Measurements from ENCODE around the gene ATP1A2.

DNA sequence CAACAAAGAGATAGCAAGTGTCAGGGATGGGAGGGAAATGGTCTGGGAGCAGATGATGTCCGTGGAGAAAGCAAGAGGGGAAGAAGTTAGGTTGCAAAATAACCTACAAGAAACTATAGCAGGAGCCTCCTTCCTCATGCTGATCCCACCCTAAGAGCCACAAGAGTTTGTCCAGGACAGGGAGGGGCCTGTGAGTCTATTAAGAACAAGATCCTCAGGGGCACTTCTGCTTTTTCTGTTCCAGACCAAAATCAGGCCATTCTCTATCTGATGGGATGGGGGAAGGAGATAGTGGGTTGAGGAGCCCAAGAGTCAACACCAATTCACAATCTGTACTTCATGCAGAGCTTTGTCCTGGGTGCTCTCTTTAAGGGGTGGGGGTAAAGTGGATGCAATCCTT lies 28.1 kb downstream of the ATP1A2 start:
- TF ChIP-seq, protein P1, sequence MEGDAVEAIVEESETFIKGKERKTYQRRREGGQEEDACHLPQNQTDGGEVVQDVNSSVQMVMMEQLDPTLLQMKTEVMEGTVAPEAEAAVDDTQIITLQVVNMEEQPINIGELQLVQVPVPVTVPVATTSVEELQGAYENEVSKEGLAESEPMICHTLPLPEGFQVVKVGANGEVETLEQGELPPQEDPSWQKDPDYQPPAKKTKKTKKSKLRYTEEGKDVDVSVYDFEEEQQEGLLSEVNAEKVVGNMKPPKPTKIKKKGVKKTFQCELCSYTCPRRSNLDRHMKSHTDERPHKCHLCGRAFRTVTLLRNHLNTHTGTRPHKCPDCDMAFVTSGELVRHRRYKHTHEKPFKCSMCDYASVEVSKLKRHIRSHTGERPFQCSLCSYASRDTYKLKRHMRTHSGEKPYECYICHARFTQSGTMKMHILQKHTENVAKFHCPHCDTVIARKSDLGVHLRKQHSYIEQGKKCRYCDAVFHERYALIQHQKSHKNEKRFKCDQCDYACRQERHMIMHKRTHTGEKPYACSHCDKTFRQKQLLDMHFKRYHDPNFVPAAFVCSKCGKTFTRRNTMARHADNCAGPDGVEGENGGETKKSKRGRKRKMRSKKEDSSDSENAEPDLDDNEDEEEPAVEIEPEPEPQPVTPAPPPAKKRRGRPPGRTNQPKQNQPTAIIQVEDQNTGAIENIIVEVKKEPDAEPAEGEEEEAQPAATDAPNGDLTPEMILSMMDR (tag by site-specific recombination; IDR thresholded peaks at IDR 0.05), result no peak
- TF ChIP-seq ZNF24 (tag by site-specific recombination; IDR thresholded peaks at IDR 0.05) (no peak), ZNF626 (tag by site-specific recombination; IDR thresholded peaks at IDR 0.05) (no peak), ZNF791 (tag by site-specific recombination; IDR thresholded peaks at IDR 0.05) (no peak)
- TF ChIP-seq, protein P2, sequence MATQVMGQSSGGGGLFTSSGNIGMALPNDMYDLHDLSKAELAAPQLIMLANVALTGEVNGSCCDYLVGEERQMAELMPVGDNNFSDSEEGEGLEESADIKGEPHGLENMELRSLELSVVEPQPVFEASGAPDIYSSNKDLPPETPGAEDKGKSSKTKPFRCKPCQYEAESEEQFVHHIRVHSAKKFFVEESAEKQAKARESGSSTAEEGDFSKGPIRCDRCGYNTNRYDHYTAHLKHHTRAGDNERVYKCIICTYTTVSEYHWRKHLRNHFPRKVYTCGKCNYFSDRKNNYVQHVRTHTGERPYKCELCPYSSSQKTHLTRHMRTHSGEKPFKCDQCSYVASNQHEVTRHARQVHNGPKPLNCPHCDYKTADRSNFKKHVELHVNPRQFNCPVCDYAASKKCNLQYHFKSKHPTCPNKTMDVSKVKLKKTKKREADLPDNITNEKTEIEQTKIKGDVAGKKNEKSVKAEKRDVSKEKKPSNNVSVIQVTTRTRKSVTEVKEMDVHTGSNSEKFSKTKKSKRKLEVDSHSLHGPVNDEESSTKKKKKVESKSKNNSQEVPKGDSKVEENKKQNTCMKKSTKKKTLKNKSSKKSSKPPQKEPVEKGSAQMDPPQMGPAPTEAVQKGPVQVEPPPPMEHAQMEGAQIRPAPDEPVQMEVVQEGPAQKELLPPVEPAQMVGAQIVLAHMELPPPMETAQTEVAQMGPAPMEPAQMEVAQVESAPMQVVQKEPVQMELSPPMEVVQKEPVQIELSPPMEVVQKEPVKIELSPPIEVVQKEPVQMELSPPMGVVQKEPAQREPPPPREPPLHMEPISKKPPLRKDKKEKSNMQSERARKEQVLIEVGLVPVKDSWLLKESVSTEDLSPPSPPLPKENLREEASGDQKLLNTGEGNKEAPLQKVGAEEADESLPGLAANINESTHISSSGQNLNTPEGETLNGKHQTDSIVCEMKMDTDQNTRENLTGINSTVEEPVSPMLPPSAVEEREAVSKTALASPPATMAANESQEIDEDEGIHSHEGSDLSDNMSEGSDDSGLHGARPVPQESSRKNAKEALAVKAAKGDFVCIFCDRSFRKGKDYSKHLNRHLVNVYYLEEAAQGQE (tag by site-specific recombination; IDR thresholded peaks at IDR 0.05), result no peak

Measured in HEK293 (cell line).